GM18505 (cell line): ENCODE data around the gene MRPL58.
"Not testable (repeated sequence)": the region's sequence is repeated elsewhere in the genome, so short reads cannot be mapped to it uniquely, and the experiment has no call there.

Source experiments
- ATAC-seq: cut with Tn5 transposase; IDR thresholded peaks from one replicate; pipeline ENCODE4 v1.9.1; 2021; ENCODE audit not compliant: unreplicated experiment
- POLR2A ChIP-seq: IDR thresholded peaks from 4 replicates; pipeline ENCODE4 v1.6.1; 2011; ENCODE audit warnings: borderline replicate concordance; ENCODE audit not compliant: insufficient read depth, insufficient read length; ENCODE audit errors: extremely low read depth

The MRPL58 gene

DNA sequence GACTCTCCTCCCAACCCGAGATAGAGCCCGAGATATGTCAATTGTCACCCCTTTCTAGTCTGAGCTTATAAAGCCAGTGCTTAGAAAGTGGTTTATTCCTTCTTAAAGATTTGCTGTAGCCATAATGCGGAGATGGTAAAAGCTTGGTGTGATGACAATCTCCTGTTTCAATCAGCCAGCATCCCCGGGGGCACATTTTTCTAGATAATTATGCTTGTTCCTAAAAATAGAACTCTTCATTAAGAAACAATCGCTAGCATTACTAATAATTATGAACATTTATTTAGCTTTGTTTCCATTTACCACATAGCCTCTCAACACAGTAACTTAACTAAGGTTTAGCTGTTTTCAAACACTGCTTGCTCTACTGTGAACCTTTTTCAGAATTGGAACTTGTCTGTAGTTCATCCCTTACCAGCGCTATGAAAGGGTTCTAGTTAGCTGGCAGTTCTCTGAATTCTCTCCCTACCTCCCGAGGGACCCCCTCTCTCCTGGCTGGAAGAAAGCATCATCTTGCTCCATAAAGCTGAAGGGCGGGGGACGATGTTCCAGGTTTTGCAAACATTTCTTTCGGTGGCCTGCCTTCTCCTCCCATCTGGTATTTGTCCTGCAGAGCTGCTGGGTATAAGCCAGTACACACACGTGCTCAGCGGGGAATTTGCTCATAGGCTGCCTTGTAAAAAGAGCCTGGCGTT is 922 bp upstream of the MRPL58 start:
- ATAC-seq: no peak
- no peak for TF ChIP-seq POLR2A

DNA sequence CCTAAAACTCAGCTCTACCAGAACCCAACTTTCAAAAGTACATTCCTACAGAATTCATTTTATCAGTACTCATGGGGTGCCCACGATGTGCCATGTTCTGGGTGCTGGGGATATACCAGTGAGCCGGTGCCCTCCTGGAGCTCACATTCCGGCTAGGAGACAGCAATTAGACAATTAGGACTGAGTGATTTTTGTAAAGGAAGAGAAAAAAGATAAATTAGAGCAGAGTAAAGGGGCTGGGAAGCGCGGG is 449 bp upstream of the MRPL58 start:
- TF ChIP-seq POLR2A: no peak
- ATAC-seq: no peak

DNA sequence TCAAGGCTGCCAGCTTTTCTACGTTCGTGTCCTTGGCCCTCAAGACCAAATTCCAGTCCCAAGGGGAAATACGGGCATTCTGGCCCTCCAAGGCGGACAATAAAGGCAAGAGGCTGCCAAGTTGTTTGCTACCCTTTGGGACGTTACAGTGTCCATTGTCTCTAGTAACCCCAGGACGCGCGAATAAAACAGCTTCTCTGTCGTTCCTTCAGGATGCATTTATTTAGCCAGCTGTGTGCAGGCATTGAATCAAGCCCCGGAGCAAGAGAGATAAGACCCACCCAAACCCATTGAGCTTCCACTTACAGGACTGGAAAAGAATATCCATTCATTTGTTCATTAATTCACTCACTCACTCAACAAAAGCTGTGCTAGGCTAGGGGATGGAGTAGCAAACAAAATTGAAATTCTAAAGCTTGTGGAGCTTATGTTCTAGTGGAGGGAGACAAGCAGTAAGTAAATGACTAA is 656 bp downstream of the MRPL58 start:
- TF ChIP-seq POLR2A: no peak
- no peak for ATAC-seq

DNA sequence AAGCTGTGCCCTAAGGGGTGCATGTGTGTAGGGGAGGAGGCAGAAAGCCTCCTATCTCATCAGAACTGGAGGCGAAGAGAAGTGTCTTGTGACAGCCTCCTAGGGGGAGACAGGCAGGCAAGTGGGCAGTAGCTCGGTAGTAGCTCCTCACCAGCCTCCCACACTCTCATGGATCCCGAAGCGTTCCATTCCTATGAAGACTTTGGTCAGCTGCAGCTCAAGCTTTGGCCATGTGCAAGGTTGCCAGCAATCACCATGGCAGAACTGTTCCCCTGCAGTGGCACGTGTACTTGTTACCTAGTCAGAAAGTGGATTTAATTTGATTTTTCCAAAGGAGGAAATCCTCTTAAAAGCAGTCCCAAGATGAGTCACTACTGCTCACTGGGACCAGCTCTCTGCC is 6.7 kb downstream of the MRPL58 start:
- no peak for TF ChIP-seq POLR2A
- no peak for ATAC-seq

DNA sequence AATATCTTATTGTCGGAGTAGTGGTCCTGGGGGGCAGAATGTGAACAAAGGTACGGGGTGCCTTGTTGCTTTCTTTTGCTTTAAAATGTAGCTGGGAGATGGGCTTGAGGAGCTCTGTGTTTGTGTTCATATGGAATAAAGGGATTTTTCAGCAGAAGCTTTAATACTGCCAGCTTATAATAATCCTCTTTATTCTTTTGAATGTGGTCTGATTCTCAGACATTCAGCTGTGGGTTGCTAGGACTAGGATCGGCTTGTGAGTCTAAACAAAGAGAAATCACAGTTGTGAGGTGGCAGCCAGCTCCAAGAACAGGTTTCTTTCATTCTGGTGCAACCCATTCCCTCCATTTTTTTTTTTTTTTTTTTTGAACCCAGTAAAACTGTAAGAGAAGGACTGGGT is 7.2 kb downstream of the MRPL58 start:
- TF ChIP-seq POLR2A: no peak
- ATAC-seq: no peak

DNA sequence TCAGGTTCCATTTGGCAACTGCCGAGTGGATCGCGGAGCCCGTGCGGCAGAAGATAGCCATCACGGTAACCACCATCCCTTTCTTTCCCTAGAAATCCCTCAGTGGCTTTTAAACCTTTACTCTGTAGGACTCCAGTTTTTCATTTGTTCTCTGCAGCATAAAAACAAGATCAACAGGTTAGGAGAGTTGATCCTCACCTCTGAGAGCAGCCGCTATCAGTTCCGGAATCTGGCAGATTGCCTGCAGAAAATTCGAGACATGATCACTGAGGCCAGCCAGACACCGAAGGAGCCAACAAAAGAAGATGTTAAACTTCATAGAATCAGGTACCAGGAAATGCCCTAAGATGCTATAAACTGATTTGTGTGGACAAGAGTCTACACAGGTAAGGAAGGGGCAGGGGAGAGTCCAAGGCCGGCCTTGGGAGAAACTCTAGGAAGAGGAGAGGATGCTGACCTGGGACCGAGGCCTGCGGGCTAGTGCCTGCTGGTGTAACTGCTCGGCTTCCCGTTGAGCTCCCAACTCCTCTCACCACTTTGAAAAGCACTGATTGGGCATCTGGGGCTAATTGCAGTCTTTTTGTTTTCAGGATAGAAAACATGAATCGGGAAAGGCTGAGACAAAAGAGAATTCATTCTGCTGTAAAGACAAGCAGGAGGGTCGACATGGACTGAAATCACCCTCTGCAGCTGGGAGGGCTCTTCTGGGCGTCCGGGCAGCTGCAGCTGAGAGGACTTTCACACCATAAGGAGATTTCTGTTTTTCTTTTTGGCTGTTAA is 8.1 kb downstream of the MRPL58 start:
- ATAC-seq: no peak
- TF ChIP-seq POLR2A: no peak

- TF ChIP-seq POLR2A: no peak
- ATAC-seq: no peak
Observed at GRCh38 chr17:75024686-75025397, 12.4 kb downstream of the MRPL58 start.

DNA sequence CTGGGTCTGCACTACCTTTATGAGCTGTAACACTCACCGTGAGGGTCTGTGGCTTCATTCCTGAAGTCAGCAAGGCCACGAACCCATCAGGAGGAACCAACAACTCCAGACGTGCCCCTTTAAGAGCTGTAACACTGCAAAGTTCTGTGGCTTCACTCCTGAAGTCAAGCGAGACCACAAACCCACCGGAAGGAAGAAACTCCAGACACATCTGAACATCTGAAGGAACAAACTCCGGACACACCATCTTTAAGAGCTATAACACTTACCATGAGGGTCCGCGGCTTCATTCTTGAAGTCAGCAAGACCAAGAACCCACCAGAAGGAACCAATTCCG is 12.9 kb downstream of the MRPL58 start:
- not testable (repeated sequence) for ATAC-seq

GRCh38 chr17:75026650-75027049 is 14.2 kb downstream of the MRPL58 start:
- not testable (repeated sequence) for ATAC-seq

- ATAC-seq: no peak
Observed at GRCh38 chr17:75030161-75030560, 17.7 kb downstream of the MRPL58 start.

DNA sequence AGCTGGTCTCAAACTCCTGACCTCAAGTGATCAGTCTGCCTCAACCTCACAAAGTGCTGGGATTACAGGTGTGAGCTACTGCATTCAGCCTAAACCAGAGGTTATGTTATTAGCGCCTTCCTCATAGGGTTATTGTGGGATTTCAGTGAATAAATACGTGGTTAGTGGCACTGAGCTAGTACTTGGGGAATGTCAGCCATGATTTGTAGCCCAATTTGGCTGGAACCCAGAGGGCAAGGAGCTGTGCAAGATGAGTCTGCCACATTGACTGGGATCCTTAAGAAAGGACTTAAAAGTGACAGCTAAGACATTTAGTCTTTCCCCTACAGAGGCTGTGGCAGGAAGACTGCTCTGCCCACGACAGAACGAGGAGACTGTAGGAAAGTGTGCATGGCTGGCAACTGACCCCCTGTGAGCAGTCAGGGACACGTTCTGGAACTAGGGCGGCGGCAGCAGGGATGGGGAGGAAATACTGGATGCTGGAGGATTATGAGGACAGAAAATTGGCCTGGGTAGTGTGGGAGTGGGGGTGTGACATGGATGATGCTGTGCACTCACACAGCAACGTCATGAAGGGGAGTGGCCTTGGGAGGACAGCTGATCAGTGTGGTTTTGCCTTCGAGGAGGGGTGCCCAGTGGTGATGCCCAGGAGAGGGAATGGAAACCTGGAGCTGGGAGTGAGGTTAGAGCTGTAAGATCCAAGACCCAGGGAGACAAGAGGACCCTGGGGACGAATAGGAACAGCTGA is 19.7 kb downstream of the MRPL58 start:
- TF ChIP-seq POLR2A: no peak
- ATAC-seq: no peak

More at GRCh38 chr17:75030161-75030560, 17.7 kb downstream of the MRPL58 start:
- TF ChIP-seq POLR2A: no peak

DNA sequence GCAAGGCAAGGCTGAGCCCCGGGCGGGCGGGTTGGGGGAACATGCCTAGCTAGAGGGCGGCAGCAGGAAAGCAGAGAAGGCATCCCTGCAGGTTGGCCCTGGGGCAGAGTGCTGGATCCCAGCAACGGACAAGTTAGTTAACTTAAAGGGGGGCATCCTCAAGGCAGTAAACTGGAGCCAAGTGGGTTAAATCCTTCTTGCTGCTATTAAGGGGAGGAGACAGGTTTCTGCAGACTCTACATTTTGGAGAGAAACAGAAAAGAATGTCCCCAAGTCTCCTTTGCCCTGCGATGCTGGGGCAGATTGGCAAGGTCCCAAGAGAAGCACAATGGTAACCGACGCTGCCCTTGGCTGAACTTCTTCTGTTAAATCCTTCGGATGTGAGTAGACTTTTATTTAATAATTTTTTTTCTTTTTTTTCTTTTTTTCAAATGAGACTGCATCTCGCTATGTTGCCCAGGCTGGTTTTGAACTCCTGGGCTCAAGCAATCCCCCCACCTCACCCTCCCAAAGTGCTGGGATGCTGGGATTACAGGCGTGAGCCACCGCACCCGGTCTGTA is 20.3 kb downstream of the MRPL58 start:
- no peak for TF ChIP-seq POLR2A
- ATAC-seq: no peak
